ENCODE data around the gene MYLK.

- TF ChIP-seq CTCF (IDR thresholded peaks at IDR 0.05) (no peak), POLR2A (IDR thresholded peaks at IDR 0.05) (no peak)
Observed at GRCh38 chr3:123833398-123833785, 50.7 kb downstream of the MYLK start.
